Fibroblast of the aortic adventitia (primary cell): Measurements from ENCODE around the gene VWA3A. TPM values are rescaled to one million over a fixed set of nuclear protein-coding genes. Genes with fewer than 3 reads are reported as not detected.
A peak's percentile ranks its signal among the peaks of the same experiment; 100 is the strongest.

Source experiments
- DNase-seq: peaks from one replicate; pipeline ENCODE4 v3.0.0-alpha.2; 2010; ENCODE audit warnings: low read depth
- H3K4me3 ChIP-seq: 2 replicates; pipeline ENCODE4 v1.5.1; 2011; ENCODE audit warnings: low read depth, mild to moderate bottlenecking, control low read depth, low read length, moderate library complexity
- CTCF ChIP-seq: IDR thresholded peaks from 2 replicates; pipeline ENCODE4 v1.5.1; 2011; ENCODE audit warnings: mild to moderate bottlenecking, low read length, control low read depth, inconsistent platforms; ENCODE audit not compliant: insufficient read depth
- total RNA-seq: library from RNA; depleted of rRNA; stranded (reverse); fragments of >200 nt; gene quantifications from 2 replicates; pipeline ENCODE4 v1.2.3, GENCODE V29; 2012; ENCODE audit warnings: low replicate concordance

VWA3A gene
- total RNA-seq, 1 donor = 0.18 TPM

GRCh38 chr16:22130528-22130927, 38.2 kb downstream of the VWA3A start:
- no peak for TF ChIP-seq CTCF
- no peak overlapping the region for H3K4me3 ChIP-seq
- no peak for DNase-seq

- TF ChIP-seq CTCF = no peak
- H3K4me3 ChIP-seq = no peak overlapping the region
- DNase-seq = no peak
These were observed 40.5 kb downstream of the VWA3A start for GRCh38 chr16:22132801-22133200.

- TF ChIP-seq CTCF = no peak
- DNase-seq = no peak
- no peak overlapping the region for H3K4me3 ChIP-seq
These were observed 46.1 kb downstream of the VWA3A start for GRCh38 chr16:22138482-22138881.

GRCh38 chr16:22139008-22139407, 46.7 kb downstream of the VWA3A start:
- no peak for DNase-seq

GRCh38 chr16:22139732-22140131, 47.4 kb downstream of the VWA3A start:
- no peak overlapping the region for H3K4me3 ChIP-seq
- TF ChIP-seq CTCF = no peak
- no peak for DNase-seq

More at GRCh38 chr16:22139008-22139407, 46.7 kb downstream of the VWA3A start:
- no peak for TF ChIP-seq CTCF
- H3K4me3 ChIP-seq = no peak overlapping the region

GRCh38 chr16:22141767-22142166, 49.4 kb downstream of the VWA3A start:
- TF ChIP-seq CTCF = peak; percentile 48
- DNase-seq = peak; percentile 12
- no peak overlapping the region for H3K4me3 ChIP-seq

- no peak for DNase-seq
- TF ChIP-seq CTCF = no peak
These were observed 52.2 kb downstream of the VWA3A start for GRCh38 chr16:22144520-22144919.

More at GRCh38 chr16:22144520-22144919, 52.2 kb downstream of the VWA3A start:
- H3K4me3 ChIP-seq = no peak overlapping the region
